ENCODE measurements around the gene CD300LB.

The CD300LB gene

DNA sequence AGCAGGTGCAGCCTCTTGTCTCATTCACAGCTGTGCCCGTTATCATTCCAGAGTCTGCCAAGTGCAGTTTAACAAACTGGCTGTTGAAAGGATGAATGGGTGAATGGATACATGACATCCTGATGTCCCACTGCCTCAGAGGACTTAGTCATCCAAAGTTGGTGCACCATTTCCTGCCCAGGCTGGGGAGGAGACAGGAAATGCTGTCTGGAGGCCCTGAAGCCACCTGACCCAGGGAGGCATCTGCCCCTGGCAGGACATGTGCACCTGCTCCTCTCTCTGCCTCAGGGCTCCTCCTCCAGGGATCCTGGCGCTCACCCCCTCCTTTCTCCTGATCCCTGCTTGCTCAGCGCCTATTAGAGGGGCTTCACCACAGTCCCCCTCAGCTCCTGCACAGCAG lies 16.5 kb upstream of the CD300LB start:
- DNase-seq = no peak

GRCh38 chr17:74547264-74547663 lies 16.0 kb upstream of the CD300LB start:
- DNase-seq = no peak

DNA sequence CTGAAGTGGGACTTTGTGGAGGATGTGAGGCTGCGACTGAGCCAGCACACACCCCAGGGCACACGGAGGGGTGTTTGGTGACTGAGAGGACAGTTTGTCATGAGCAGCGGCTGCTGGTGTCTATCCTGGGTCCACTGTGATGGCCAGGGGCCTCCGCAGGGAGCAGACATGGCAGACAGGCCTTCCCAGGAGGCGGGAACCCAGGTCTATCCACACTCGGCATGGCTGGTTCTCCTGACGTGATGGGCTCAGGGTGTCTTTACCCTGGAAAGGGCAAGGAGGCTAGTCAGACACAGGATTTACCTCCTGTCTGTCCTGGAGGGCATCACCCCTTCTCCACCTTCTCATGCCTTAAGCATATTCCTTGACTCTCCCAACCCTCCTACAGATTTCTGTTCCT lies 15.3 kb upstream of the CD300LB start:
- DNase-seq = no peak

DNA sequence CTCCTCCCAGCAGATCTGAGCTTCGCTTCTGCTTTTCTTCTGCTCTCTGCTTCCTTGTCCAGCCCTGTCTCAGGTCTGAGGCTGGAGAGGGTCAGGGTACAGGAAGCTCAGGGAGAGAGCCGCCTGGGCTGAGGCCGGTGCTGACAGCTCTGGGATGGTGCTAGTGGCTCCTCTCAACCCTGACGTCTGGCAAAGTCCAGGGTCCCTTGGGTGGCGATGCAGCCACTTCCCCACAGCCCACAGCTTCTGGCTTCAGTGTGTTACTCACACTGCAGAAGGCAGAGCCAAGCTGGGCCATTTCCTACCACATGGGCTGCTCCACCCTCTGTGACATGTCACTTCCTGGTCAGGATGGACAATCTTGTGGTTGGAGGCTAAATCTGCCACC lies 14.6 kb upstream of the CD300LB start, which contains the start of gene CD300C:
Gene CD300C (minus strand): TSS at position 273 of the 388 bp plus-strand sequence. CDS start 333 bp downstream, outside the sequence.
- no peak for DNase-seq

- DNase-seq = no peak
These were observed 13.9 kb upstream of the CD300LB start for GRCh38 chr17:74544991-74545842.

DNA sequence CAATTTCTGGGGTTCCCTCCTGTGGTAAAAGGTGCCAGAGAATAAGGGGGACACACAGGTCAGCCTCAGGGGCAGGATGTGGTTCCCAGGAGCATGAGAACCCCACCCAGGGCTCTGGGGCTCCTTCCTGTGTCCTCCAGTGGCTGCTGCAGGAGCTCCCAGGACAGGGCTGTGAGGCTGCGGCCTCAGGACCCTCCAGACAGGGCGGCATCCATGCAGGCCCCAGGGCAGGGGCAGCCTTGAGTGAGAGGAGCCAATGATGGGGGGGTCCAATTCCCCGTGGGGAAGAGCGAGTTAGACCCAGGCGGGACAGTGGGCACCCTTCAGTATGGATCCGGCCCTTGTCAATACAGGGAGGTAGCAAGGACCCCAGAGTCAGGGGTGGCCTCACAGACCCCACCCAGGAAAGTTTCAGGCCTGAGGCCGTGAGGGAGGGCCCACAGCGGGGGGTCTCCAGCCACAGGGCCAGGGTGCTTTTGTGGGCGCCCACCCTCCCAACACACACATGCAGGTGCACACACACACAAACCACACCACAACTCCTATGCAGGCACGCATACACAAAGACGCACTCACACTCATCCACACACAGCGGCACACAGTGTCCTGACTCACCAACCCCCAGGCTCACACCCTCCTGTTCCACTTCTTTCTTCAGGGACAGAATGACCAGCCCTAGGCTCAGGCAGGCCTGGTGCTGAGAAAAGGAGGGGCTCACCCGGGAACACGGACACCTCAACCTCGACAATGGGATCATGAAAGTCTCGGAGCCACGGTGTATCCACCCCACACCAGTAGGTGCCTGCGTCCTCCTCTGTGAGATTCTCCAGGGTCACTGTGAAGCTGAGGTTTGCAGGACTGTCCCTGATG lies 12.9 kb upstream of the CD300LB start:
- no peak for DNase-seq

DNA sequence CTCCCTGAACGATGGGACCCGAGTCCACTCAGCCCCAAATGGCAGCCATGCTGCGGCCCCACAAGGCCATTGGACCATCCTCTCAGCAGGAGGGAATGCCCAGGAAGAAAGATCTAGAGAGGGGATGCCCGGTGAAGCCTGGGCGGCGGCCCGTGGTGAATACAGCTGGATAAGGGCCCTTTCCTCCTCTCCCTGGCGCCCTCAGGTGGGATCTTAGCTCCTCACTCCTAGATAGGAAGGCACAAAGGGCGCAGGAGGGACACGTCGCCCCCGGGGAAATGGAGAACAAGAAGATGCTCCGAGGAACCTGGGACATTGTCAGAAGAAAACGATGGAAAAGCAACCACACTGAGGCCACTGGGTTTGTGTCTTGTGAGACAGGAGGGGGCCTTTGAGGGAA lies 12.1 kb upstream of the CD300LB start:
- no peak for DNase-seq

DNA sequence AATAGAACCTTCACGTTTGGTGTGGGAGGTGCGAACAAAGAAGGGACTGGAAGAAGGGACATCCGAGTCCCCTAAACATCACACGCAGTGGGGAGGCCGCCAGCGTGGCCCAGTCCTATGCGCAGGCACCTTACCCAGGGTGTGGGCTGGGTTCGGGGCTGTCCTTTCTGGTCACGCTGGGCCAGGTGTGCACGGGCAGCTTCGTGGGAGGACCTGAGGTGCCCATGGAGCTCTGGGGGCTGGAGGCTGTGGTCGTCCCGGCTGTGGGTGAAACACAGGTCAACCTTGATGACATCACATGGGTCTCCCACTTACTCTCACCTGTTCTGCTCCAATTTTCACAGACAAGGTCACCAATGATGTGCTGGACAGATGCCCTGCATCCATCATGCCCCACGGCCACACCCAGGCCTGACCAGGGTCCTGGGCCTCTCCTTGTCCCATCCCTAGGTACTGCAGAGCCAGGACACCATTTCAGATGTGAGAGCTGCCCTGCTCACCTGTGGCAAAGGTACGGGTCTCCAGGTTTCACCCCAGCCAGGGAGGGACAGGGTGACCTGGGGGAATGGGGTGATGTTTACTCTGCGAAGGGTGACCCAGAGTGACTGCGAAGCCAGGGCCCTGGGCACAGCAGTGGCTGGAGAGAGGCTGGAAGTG lies 11.6 kb upstream of the CD300LB start:
- no peak for DNase-seq

DNA sequence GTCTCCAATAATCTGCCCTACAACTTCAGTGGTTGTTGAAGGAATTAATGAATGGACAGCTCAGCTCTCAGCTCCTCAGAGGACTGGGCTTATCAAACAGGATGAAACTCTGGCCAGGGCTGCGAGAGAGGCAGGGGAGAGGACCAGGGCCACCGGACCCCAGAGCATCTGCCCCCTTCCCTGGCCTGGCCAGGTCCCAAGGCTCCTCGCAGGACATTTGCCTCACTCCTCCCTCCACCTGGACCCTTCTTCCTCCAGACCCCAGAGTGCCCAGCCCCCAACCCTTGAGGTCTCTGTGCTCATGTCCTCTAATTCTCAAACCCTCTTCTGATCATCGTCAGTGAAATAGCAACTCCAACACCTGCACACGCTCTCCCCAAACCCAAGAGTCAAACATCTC lies 10.9 kb upstream of the CD300LB start:
- no peak for DNase-seq

GRCh38 chr17:74541176-74542111 lies 10.2 kb upstream of the CD300LB start:
- DNase-seq = no peak

DNA sequence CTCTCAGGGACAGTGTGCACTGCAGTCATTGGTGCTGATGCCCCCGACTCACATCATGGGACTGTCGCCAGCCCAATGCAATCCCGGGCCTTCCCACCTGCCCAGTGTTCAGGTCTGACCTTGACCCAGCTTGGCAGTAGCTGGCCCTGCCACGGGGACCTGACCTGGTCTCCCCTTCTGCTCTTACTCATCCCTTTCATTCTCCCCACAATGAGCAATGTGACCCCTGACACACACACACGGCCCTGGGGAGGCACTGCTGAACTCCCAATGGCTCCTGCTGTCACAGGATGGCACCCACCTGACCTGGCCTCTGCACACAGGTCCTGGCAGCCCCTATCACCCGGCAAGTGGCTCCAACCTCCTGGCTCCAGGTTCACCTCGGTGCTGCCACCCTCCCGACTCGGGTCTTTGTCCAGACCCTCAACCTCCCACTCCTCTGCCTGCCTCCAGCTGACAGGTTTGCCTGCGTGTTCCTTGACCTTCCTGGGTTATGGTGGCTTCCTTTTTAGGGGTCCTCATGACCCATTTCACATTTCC lies 8.1 kb upstream of the CD300LB start:
- no peak for DNase-seq

GRCh38 chr17:74536890-74537289 lies 5.6 kb upstream of the CD300LB start:
- DNase-seq = no peak

- DNase-seq = no peak
These were observed 840 bp upstream of the CD300LB start for GRCh38 chr17:74532115-74532514.

DNA sequence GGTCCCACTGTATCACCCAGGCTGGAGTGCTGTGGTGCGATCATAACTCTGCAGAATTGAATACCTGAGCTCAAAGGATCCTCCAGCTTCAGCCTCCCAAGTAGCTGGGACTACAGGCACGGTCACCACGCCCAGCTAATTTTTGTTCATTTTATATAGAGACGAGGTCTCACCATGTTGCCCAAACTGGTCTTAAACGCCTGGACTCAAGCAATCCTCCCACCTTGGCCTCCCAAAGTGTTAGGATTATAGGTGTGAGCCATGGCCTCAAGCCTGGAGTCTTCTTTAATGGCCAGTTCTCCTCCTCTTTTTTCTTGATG lies 484 bp downstream of the CD300LB start:
- no peak for DNase-seq

DNA sequence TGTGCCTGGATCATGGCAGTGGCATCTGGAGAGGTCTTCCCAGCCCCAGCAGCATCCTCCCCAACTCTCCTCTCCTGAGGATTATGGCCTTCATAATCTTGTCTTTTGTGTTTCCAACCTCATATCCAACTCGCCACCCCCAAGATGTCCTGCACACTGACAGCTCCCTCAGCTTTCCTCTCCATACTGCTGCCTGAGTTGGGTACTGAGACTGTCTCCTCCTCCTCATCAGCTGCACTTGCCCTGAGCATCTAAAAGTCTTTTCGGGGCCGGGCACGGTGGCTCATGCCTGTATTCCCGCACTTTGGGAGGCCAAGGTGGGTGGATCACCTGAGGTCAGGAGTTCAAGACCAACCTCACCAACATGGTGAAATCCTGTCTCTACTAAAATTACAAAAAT lies 2.0 kb downstream of the CD300LB start:
- no peak for DNase-seq

DNA sequence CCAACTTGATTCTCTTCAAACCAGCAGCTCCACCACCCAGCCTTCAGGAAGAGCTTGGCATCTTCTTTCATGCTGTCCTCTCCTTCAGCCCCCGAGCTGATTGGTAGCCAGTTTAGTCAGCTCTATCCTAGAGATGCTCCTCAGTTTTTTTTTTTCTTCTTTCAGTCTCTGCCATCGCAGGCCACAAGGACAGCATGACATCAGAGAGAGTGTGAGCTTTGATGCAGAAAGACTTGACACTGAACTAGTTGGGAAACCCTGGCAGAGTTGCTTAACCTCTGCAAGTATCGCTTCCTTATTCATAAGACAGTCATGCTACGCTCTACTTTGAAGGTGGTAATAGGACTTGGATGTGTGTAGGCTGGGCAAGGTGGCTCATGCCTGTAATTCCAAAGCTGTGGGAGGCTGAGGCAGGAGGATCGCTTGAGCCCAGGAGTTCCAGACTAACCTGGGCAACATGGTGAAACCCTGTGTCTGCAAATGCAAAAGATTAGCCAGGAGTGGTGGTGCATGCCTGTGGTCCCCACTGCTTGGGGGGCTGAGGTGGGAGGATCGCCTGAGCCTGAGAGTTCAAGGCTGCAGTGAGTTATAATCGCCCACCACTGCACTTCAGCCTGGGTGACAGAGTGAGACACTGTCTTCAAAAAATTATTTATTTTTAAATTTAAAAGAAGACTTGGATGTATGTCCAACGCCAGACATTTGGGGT lies 2.6 kb downstream of the CD300LB start:
- DNase-seq = no peak

- no peak for DNase-seq
These were observed 3.5 kb downstream of the CD300LB start for GRCh38 chr17:74527756-74528155.

DNA sequence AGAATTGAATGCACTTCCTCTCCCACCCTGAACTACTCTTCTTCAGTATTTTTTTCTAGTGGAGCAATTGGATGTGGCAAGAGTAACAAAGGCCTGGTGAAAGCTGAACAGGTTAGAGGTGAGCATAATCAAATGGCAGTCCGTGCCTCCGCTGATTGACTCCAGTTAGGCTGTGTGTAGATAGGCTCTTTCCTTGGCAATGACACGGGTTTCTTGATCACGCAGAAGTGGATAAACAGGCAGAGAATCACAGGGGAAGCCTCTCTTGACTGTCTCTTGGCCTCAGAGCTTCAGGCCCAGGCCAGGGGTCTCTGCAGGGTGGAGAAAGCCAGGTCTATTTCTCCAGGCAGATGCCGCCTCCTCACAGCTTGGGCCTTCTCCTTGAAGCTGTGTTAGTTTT lies 4.2 kb downstream of the CD300LB start:
- no peak for DNase-seq

DNA sequence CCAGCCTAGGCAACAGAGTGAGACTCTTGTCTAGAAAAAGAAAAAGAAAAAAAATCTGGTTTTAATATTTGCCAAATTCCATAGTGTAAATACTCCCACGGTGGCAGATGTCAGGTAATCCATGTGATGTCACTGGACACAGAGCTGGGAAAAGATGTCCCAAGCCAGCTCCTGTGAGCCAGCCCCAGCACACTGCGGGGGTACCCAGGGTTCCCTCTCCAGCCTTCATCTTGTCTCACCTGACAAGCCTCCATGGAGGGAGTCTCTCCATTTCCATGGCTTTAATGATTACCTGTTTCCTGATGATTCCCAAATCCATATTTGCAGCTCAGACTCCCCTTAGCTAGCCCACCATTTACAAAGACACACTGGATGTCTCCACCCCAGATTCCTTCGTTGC lies 4.6 kb downstream of the CD300LB start:
- DNase-seq = no peak

DNA sequence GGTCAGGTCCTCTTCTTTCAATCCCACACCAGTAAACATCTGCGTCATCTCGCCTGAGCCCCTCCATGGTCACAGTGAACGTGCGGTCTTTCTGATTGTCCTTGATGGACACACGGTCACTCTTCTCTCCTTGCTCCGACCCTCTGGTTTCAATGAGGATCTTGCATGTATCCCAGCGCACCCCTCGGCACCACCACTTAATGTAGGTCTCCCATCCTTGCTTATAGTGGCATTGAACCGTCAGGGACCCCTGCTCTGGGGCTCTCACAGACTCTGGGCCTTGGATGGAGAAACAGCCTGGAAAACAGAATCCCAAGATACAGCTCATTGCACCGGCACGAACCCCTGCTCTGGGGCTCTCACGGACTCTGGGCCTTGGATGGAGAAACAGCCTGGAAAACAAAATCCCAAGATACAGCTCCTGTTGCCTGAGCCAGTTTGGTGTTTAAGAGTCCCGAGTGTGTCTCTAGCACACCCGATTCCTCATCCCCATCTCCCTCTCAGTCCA lies 5.4 kb downstream of the CD300LB start:
- DNase-seq = no peak

- DNase-seq = no peak
These were observed 5.9 kb downstream of the CD300LB start for GRCh38 chr17:74525465-74525725.

Measured in stimulated activated CD4-positive, alpha-beta T cell treated with anti-CD3 and anti-CD28 coated beads, Interleukin-12 subunit alpha, Interleukin-12 subunit beta, amount 100 ng/mL, for 4 hours (primary cell).